GM19438 (cell line): Measurements from ENCODE around the gene UMODL1.
A peak's percentile ranks its signal among the peaks of the same experiment; 100 is the strongest.
"Not testable (repeated sequence)": the region's sequence is repeated elsewhere in the genome, so short reads cannot be mapped to it uniquely, and the experiment has no call there.

Source experiments
- ATAC-seq: cut with Tn5 transposase; IDR thresholded peaks from one replicate; pipeline ENCODE4 v1.9.1; 2021; ENCODE audit warnings: low read depth; ENCODE audit not compliant: unreplicated experiment

The UMODL1 gene

GRCh38 chr21:42059141-42059540 is 12.0 kb upstream of the UMODL1 start:
- ATAC-seq, result no peak

GRCh38 chr21:42059721-42060120 is 11.4 kb upstream of the UMODL1 start:
- ATAC-seq, result no peak

- ATAC-seq, result no peak
Observed at GRCh38 chr21:42060166-42060565, 11.0 kb upstream of the UMODL1 start.

- ATAC-seq, result peak; percentile 43
Observed at GRCh38 chr21:42061195-42061985, 9.7 kb upstream of the UMODL1 start.

- ATAC-seq, result no peak
Observed at GRCh38 chr21:42061986-42062235, 9.2 kb upstream of the UMODL1 start.

- peak; percentile 61 for ATAC-seq
Observed at GRCh38 chr21:42062236-42063022, 8.7 kb upstream of the UMODL1 start.

GRCh38 chr21:42063191-42063570 is 7.9 kb upstream of the UMODL1 start:
- no peak for ATAC-seq

- no peak for ATAC-seq
Observed at GRCh38 chr21:42063571-42064521, 7.3 kb upstream of the UMODL1 start.

- ATAC-seq, result no peak
Observed at GRCh38 chr21:42066521-42066920, 4.6 kb upstream of the UMODL1 start.

GRCh38 chr21:42067531-42068255 is 3.4 kb upstream of the UMODL1 start:
- no peak for ATAC-seq

GRCh38 chr21:42068256-42068545 is 2.9 kb upstream of the UMODL1 start:
- ATAC-seq, result no peak

- no peak for ATAC-seq
Observed at GRCh38 chr21:42068592-42068991, 2.5 kb upstream of the UMODL1 start.

- no peak for ATAC-seq
Observed at GRCh38 chr21:42069327-42069726, 1.8 kb upstream of the UMODL1 start.

- no peak for ATAC-seq
Observed at GRCh38 chr21:42069843-42070242, 1.3 kb upstream of the UMODL1 start.

- ATAC-seq, result no peak
Observed at GRCh38 chr21:42073145-42074099, 2.3 kb downstream of the UMODL1 start.

- ATAC-seq, result no peak
Observed at GRCh38 chr21:42075686-42076471, 4.8 kb downstream of the UMODL1 start.

- peak; percentile 80 for ATAC-seq
Observed at GRCh38 chr21:42077685-42078238, 6.6 kb downstream of the UMODL1 start.

GRCh38 chr21:42078247-42079007 is 7.3 kb downstream of the UMODL1 start:
- not testable (repeated sequence) for ATAC-seq
